ENCODE results near the gene FBLN1. TPM values are rescaled to one million over a fixed set of nuclear protein-coding genes. Genes with fewer than 3 reads are reported as not detected.
A peak's percentile ranks its signal among the peaks of the same experiment; 100 is the strongest.

Gene FBLN1
- polyA plus RNA-seq, 3 donors, result 0.03 to 0.17 TPM; not detected in 1

DNA sequence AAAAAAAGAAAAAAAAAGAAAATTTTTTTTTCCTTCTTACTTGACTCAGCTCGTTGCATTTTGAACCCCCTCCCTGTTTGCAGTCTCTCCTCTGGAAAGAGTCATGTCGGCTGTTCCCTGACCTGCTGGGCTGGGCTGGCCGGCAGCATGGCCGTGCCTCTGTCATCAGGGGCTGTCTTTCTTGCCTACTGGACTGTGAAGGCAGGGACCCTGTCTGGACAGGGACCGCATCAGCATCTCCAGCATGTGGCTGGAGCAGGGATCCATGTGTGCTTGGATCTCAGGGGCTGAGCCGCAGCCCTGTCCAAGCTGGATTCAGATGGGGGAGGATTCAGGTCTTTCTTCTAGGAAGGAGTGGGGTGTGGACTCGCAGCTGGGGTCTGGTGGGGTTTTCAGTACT lies 15.5 kb downstream of the FBLN1 start:
- Histone ChIP-seq H3K4me1 (ENCODE audit: control insufficient read depth in 1 of 2, insufficient read depth in 2 of 2, low read length in 2 of 2) (no peaks in the 10 kb centered on the region), H3K4me2 (replicated peaks; ENCODE audit: extremely low read depth, low read length, poor library complexity, severe bottlenecking) (no peak overlapping the region), H3K27ac (ENCODE audit: low read depth in 1 of 2, low read length in 2 of 2) (no peak overlapping the region), H4K20me1 (ENCODE audit: insufficient read depth, low read length) (no peaks in the 10 kb centered on the region), H3K27me3 (ENCODE audit: control insufficient read depth in 2 of 2, insufficient read depth in 2 of 2, low read length in 2 of 2) (no peaks in the 10 kb centered on the region), H3K9ac (ENCODE audit: insufficient read depth, low read length, poor library complexity, severe bottlenecking) (no peak overlapping the region), H3K36me3 (replicated peaks in 1 of 2; ENCODE audit: control insufficient read depth in 1 of 2, insufficient read depth in 2 of 2, low read length in 2 of 2) (no peaks in the 10 kb centered on the region), H2AFZ (ENCODE audit: insufficient read depth, low read depth, low read length, poor library complexity, severe bottlenecking) (no peak overlapping the region), H3K4me3 (replicated peaks in 1 of 3; ENCODE audit: low read depth in 2 of 3, low read length in 3 of 3) (no peak overlapping the region), H3K9me3 (replicated peaks in 1 of 2; ENCODE audit: control insufficient read depth in 1 of 2, insufficient read depth in 1 of 2, low read length in 2 of 2) (no peaks in the 10 kb centered on the region), H3K79me2 (ENCODE audit: insufficient read depth, low read length) (no peaks in the 10 kb centered on the region)
- intact Hi-C loops (cut with micrococcal nuclease), result no loop called here
- Mint-ChIP-seq H3K27me3 (ENCODE audit: low read depth in 3 of 3) (peaks cover 6 to 12% (median 11%) of the 10 kb centered on the region in 3 donors), H3K4me3 (no peak overlapping the region), H3K27ac (no peak overlapping the region), H3K4me1 (no peaks in the 10 kb centered on the region), H3K9me3 (no peaks in the 10 kb centered on the region), H3K36me3 (no peaks in the 10 kb centered on the region)
- TF ChIP-seq, protein P1, sequence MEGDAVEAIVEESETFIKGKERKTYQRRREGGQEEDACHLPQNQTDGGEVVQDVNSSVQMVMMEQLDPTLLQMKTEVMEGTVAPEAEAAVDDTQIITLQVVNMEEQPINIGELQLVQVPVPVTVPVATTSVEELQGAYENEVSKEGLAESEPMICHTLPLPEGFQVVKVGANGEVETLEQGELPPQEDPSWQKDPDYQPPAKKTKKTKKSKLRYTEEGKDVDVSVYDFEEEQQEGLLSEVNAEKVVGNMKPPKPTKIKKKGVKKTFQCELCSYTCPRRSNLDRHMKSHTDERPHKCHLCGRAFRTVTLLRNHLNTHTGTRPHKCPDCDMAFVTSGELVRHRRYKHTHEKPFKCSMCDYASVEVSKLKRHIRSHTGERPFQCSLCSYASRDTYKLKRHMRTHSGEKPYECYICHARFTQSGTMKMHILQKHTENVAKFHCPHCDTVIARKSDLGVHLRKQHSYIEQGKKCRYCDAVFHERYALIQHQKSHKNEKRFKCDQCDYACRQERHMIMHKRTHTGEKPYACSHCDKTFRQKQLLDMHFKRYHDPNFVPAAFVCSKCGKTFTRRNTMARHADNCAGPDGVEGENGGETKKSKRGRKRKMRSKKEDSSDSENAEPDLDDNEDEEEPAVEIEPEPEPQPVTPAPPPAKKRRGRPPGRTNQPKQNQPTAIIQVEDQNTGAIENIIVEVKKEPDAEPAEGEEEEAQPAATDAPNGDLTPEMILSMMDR (IDR thresholded peaks at IDR 0.05), result no peak
- whole genome bisulfite sequencing (ENCODE audit: insufficient coverage), result 93% methylated on average over 7 of the region's 7 CpGs
- DNase-seq, result no peak

DNA sequence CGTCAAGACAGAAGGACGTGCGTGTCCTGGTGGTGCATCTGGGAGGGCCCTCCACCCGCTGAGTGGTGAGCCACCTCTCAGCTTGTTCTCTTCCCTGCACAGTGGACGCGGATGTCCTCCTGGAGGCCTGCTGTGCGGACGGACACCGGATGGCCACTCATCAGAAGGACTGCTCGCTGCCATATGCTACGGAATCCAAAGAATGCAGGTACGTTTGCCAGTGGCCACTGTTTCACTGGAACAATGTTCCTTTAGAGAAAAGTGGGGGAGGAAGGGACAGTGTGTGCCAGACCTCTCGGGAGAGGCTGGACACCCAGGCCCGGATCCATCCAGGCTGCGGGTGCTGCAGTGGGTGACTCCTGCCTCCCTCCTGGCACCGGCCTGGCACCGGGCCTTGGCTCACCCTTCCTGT lies 15.9 kb downstream of the FBLN1 start:
- DNase-seq, result no peak
- no peak overlapping the region for H2AFZ ChIP-seq (ENCODE audit: insufficient read depth, low read depth, low read length, poor library complexity, severe bottlenecking)
- H3K27ac ChIP-seq (ENCODE audit: low read depth in 1 of 2, low read length in 2 of 2), result no peak overlapping the region
- H3K9ac ChIP-seq (ENCODE audit: insufficient read depth, low read length, poor library complexity, severe bottlenecking), result no peak overlapping the region
- no peaks in the 10 kb centered on the region for H3K9me3 ChIP-seq (replicated peaks in 1 of 2; ENCODE audit: control insufficient read depth in 1 of 2, insufficient read depth in 1 of 2, low read length in 2 of 2)
- WGBS (ENCODE audit: insufficient coverage), result 97% methylated on average over 17 of the region's 17 CpGs
- no peaks in the 10 kb centered on the region for H3K36me3 ChIP-seq (replicated peaks in 1 of 2; ENCODE audit: control insufficient read depth in 1 of 2, insufficient read depth in 2 of 2, low read length in 2 of 2)
- intact Hi-C loops (cut with micrococcal nuclease), result no loop called here
- no peak overlapping the region for H3K4me2 ChIP-seq (replicated peaks; ENCODE audit: extremely low read depth, low read length, poor library complexity, severe bottlenecking)
- TF ChIP-seq, protein P1 (IDR thresholded peaks at IDR 0.05), result no peak
- no peaks in the 10 kb centered on the region for H4K20me1 ChIP-seq (ENCODE audit: insufficient read depth, low read length)
- no peaks in the 10 kb centered on the region for H3K9me3 Mint-ChIP-seq
- no peaks in the 10 kb centered on the region for H3K79me2 ChIP-seq (ENCODE audit: insufficient read depth, low read length)
- H3K27ac Mint-ChIP-seq, result peak overlapping the region in 1 of 7 donors; percentile 15
- H3K4me3 ChIP-seq (replicated peaks in 1 of 3; ENCODE audit: low read depth in 2 of 3, low read length in 3 of 3), result no peak overlapping the region
- no peaks in the 10 kb centered on the region for H3K36me3 Mint-ChIP-seq
- H3K27me3 Mint-ChIP-seq (ENCODE audit: low read depth in 3 of 3), result peaks cover 6 to 11% (median 10%) of the 10 kb centered on the region in 3 donors
- no peak overlapping the region for H3K4me3 Mint-ChIP-seq
- H3K4me1 Mint-ChIP-seq, result no peaks in the 10 kb centered on the region
- H3K27me3 ChIP-seq (ENCODE audit: control insufficient read depth in 2 of 2, insufficient read depth in 2 of 2, low read length in 2 of 2), result no peaks in the 10 kb centered on the region
- no peaks in the 10 kb centered on the region for H3K4me1 ChIP-seq (ENCODE audit: control insufficient read depth in 1 of 2, insufficient read depth in 2 of 2, low read length in 2 of 2)

Data from CD14-positive monocyte (primary cell).